NCI-H2227 (cell line): Measurements from ENCODE around the gene SOAT1.

Experiments used
- DNase-seq: peaks from one replicate; lab custom pipeline; 2025; ENCODE audit not compliant: unreplicated experiment; lab: John Stamatoyannopoulos, UW

SOAT1 gene

GRCh38 chr1:179303200-179303785, 9.7 kb downstream of the SOAT1 start:
- no peak for DNase-seq

- no peak for DNase-seq
Observed at GRCh38 chr1:179305450-179305849, 11.9 kb downstream of the SOAT1 start.

- no peak for DNase-seq
Observed at GRCh38 chr1:179310291-179310690, 16.7 kb downstream of the SOAT1 start.

GRCh38 chr1:179310721-179311120, 17.1 kb downstream of the SOAT1 start:
- DNase-seq = no peak

- DNase-seq = no peak
Observed at GRCh38 chr1:179311149-179311700, 17.6 kb downstream of the SOAT1 start.

- DNase-seq = no peak
Observed at GRCh38 chr1:179313004-179313403, 19.4 kb downstream of the SOAT1 start.

GRCh38 chr1:179314928-179315327, 21.3 kb downstream of the SOAT1 start:
- DNase-seq = no peak

GRCh38 chr1:179318491-179318890, 24.9 kb downstream of the SOAT1 start:
- no peak for DNase-seq

- DNase-seq = no peak
Observed at GRCh38 chr1:179321533-179322216, 28.1 kb downstream of the SOAT1 start.

- no peak for DNase-seq
Observed at GRCh38 chr1:179322557-179322956, 29.0 kb downstream of the SOAT1 start.

- no peak for DNase-seq
Observed at GRCh38 chr1:179323436-179323835, 29.8 kb downstream of the SOAT1 start.

- no peak for DNase-seq
Observed at GRCh38 chr1:179325836-179326235, 32.2 kb downstream of the SOAT1 start.

- no peak for DNase-seq
Observed at GRCh38 chr1:179326746-179327145, 33.1 kb downstream of the SOAT1 start.

- DNase-seq = no peak
Observed at GRCh38 chr1:179327196-179327595, 33.6 kb downstream of the SOAT1 start.

- no peak for DNase-seq
Observed at GRCh38 chr1:179327679-179328078, 34.1 kb downstream of the SOAT1 start.

GRCh38 chr1:179329862-179330261, 36.3 kb downstream of the SOAT1 start:
- no peak for DNase-seq

- DNase-seq = no peak
Observed at GRCh38 chr1:179334440-179334839, 40.8 kb downstream of the SOAT1 start.

- no peak for DNase-seq
Observed at GRCh38 chr1:179337288-179337687, 43.7 kb downstream of the SOAT1 start.

- no peak for DNase-seq
Observed at GRCh38 chr1:179337942-179338560, 44.5 kb downstream of the SOAT1 start.

- DNase-seq = no peak
Observed at GRCh38 chr1:179340918-179341317, 47.3 kb downstream of the SOAT1 start.

- DNase-seq = no peak
Observed at GRCh38 chr1:179341943-179342547, 48.4 kb downstream of the SOAT1 start.
